ENCODE data around the gene C2CD4A. TPM values are rescaled to one million over a fixed set of nuclear protein-coding genes. Genes with fewer than 3 reads are reported as not detected.

C2CD4A gene
- total RNA-seq, 2 experiments from 2014 or later, result 0.14 to 0.27 TPM

GRCh38 chr15:62050115-62050514 is 16.7 kb upstream of the C2CD4A start:
- peaks cover 46% of the 10 kb centered on the region for H3K4me1 Mint-ChIP-seq (ENCODE audit: low read depth)
- H3K27ac Mint-ChIP-seq, result no peak overlapping the region
- H3K27me3 Mint-ChIP-seq (ENCODE audit: low read depth), result no peaks in the 10 kb centered on the region
- no peak overlapping the region for H3K4me3 Mint-ChIP-seq
- peaks cover 6% of the 10 kb centered on the region for H3K36me3 Mint-ChIP-seq (ENCODE audit: low read depth)
- CTCF ChIA-PET, result no interaction called here
- no peak for DNase-seq
- H3K9me3 Mint-ChIP-seq, result peaks cover 6% of the 10 kb centered on the region
- intact Hi-C loops (cut with micrococcal nuclease), result no loop called here

- no peak overlapping the region for H3K27ac Mint-ChIP-seq
- intact Hi-C loops (cut with micrococcal nuclease), result no loop called here
Observed at GRCh38 chr15:62051166-62051565, 15.6 kb upstream of the C2CD4A start.

GRCh38 chr15:62052713-62053112 is 14.1 kb upstream of the C2CD4A start:
- H3K27me3 Mint-ChIP-seq (ENCODE audit: low read depth), result no peaks in the 10 kb centered on the region
- CTCF ChIA-PET, result interaction anchor here (0.6 kb wide), 3 partner anchors 12 to 1622 kb away, joined by 3 to 9 read pairs (median 3); no protein-coding TSS in a partner anchor
- intact Hi-C loops (cut with micrococcal nuclease), result no loop called here
- peaks cover 8% of the 10 kb centered on the region for H3K36me3 Mint-ChIP-seq (ENCODE audit: low read depth)
- H3K4me1 Mint-ChIP-seq (ENCODE audit: low read depth), result peaks cover 41% of the 10 kb centered on the region
- H3K9me3 Mint-ChIP-seq, result peaks cover 6% of the 10 kb centered on the region
- no peak for DNase-seq
- no peak overlapping the region for H3K4me3 Mint-ChIP-seq
- H3K27ac Mint-ChIP-seq, result no peak overlapping the region

More at GRCh38 chr15:62051166-62051565, 15.6 kb upstream of the C2CD4A start:
- CTCF ChIA-PET, result interaction anchor here (0.8 kb wide), 1 partner anchor 8 kb away, joined by 7 read pairs; no protein-coding TSS in a partner anchor
- peaks cover 6% of the 10 kb centered on the region for H3K36me3 Mint-ChIP-seq (ENCODE audit: low read depth)
- H3K4me1 Mint-ChIP-seq (ENCODE audit: low read depth), result peaks cover 44% of the 10 kb centered on the region
- peaks cover 6% of the 10 kb centered on the region for H3K9me3 Mint-ChIP-seq
- no peak overlapping the region for H3K4me3 Mint-ChIP-seq
- no peak for DNase-seq
- H3K27me3 Mint-ChIP-seq (ENCODE audit: low read depth), result no peaks in the 10 kb centered on the region

- no peak overlapping the region for H3K27ac Mint-ChIP-seq
- peaks cover 6% of the 10 kb centered on the region for H3K9me3 Mint-ChIP-seq
- H3K4me3 Mint-ChIP-seq, result no peak overlapping the region
- H3K4me1 Mint-ChIP-seq (ENCODE audit: low read depth), result peaks cover 46% of the 10 kb centered on the region
- intact Hi-C loops (cut with micrococcal nuclease), result no loop called here
- no peaks in the 10 kb centered on the region for H3K27me3 Mint-ChIP-seq (ENCODE audit: low read depth)
- DNase-seq, result no peak
- H3K36me3 Mint-ChIP-seq (ENCODE audit: low read depth), result peaks cover 8% of the 10 kb centered on the region
- CTCF ChIA-PET, result interaction anchor here (0.6 kb wide), 2 partner anchors 11 to 112 kb away, joined by 3 read pairs; no protein-coding TSS in a partner anchor
Observed at GRCh38 chr15:62053439-62054085, 13.2 kb upstream of the C2CD4A start.

DNA sequence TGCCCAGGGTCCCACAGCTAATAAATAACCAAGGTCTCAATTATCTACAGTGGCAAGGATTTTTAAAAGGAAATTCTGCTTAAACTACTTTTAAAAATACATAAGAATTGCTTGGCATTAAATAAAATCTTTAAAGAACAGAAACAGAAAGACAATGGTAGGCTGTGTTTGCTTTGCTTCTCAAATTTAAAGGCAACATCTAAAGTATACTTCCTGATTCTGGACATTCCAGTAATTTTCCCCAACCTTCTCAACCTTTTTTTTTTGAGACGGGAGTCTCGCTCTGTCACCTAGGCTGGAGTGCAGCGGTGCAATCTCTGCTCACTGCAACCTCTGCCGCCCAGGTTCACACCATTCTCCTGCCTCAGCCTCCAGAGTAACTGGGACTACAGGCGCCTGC is 11.8 kb upstream of the C2CD4A start:
- Mint-ChIP-seq H3K36me3 (ENCODE audit: low read depth) (peaks cover 4% of the 10 kb centered on the region), H3K4me1 (ENCODE audit: low read depth) (peaks cover 51% of the 10 kb centered on the region), H3K27ac (no peak overlapping the region), H3K27me3 (ENCODE audit: low read depth) (no peaks in the 10 kb centered on the region), H3K9me3 (peaks cover under 1% of the 10 kb centered on the region), H3K4me3 (no peak overlapping the region)
- intact Hi-C loops (cut with micrococcal nuclease), result no loop called here
- no peak for DNase-seq
- CTCF ChIA-PET, result no interaction called here

DNA sequence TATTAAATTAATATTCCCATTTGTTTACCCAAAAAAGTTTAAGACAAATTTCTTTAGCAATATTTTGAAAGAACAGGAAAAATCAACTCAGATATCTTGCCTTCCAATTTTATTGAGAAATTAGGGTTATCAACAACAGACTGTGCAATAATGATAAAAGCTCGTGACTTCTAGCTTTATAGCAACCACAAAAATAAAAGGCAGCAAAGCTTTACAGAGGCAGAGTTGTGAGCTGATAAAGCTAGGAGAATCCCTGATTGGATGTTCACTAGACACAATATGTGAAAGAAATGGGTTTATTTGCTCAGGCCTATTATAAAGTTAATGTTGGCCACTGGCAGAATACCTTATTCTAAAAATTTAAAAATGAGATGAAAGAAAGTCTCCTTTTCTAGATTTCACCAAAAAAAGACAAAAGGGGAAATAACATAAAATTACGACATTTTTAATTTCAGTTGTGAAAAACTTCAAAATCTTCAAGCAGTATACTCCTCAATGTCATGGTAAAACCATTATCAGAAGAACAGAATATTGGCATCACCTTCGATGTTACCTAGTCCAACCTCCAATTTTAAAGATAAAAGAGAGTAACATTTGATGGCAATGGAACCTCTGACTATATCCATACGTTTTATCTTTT is 9.3 kb upstream of the C2CD4A start:
- no peak overlapping the region for H3K27ac Mint-ChIP-seq
- DNase-seq, result no peak
- peaks cover 61% of the 10 kb centered on the region for H3K4me1 Mint-ChIP-seq (ENCODE audit: low read depth)
- CTCF ChIA-PET, result interaction anchor here (1.0 kb wide), 1 partner anchor 10 kb away, joined by 3 read pairs; no protein-coding TSS in a partner anchor
- no peaks in the 10 kb centered on the region for H3K27me3 Mint-ChIP-seq (ENCODE audit: low read depth)
- intact Hi-C loops (cut with micrococcal nuclease), result no loop called here
- H3K4me3 Mint-ChIP-seq, result no peak overlapping the region
- H3K9me3 Mint-ChIP-seq, result no peaks in the 10 kb centered on the region
- peaks cover 2% of the 10 kb centered on the region for H3K36me3 Mint-ChIP-seq (ENCODE audit: low read depth)

DNA sequence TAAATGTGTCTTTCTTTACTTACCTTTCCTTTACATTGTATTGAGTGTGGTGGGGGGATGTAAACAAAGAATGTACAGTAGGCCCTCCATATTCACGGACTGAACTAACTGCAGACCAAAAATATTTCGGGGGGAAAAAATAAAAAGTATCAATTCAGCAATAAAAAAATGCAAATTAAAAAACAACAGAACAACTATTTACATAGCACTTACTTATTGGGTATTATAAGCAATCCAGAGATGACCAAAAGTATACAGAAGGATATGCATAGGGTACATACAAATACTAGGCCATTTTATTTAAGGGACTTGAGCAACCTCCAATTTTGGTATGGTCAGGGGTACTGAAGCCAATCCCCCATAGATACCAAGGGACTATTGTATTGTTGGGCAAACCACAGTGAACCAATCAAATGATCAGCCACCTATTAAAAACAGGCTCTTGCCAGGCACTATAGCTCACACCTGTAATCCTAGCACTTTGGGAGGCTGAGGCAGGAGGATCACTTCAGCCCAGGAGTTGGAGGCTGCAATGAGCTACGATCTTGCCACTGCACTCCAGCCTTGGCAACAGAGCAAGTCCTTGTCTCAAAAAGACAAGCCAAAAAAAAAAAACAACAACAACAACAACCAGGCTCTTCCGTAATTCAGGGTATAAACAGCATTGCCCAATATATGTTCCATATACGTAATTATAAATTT is 8.3 kb upstream of the C2CD4A start:
- peaks cover 59% of the 10 kb centered on the region for H3K4me1 Mint-ChIP-seq (ENCODE audit: low read depth)
- CTCF ChIA-PET, result interaction anchor here (1.2 to 3.0 kb wide), 3 partner anchors 8 to 14 kb away, joined by 4 to 9 read pairs (median 7); no protein-coding TSS in a partner anchor

GRCh38 chr15:62059108-62059815 is 7.5 kb upstream of the C2CD4A start:
- intact Hi-C loops (cut with micrococcal nuclease), result no loop called here
- CTCF ChIA-PET, result interaction anchor here (1.1 to 3.0 kb wide), 5 partner anchors 8 to 32 kb away, joined by 3 to 9 read pairs (median 6); no protein-coding TSS in a partner anchor
- no peak for DNase-seq
- peak overlapping the region; percentile 82 for H3K27ac Mint-ChIP-seq
- H3K36me3 Mint-ChIP-seq (ENCODE audit: low read depth), result peaks cover 2% of the 10 kb centered on the region
- H3K9me3 Mint-ChIP-seq, result no peaks in the 10 kb centered on the region
- peak overlapping the region; percentile 88 for H3K4me3 Mint-ChIP-seq
- H3K4me1 Mint-ChIP-seq (ENCODE audit: low read depth), result peaks cover 55% of the 10 kb centered on the region
- no peaks in the 10 kb centered on the region for H3K27me3 Mint-ChIP-seq (ENCODE audit: low read depth)

More for the DNA sequence above, 8.3 kb upstream of the C2CD4A start:
- Mint-ChIP-seq H3K4me3 (peak overlapping the region; percentile 44), H3K36me3 (ENCODE audit: low read depth) (peaks cover 2% of the 10 kb centered on the region), H3K27me3 (ENCODE audit: low read depth) (no peaks in the 10 kb centered on the region), H3K9me3 (no peaks in the 10 kb centered on the region), H3K27ac (no peak overlapping the region)
- no peak for DNase-seq
- intact Hi-C loops (cut with micrococcal nuclease), result no loop called here

DNA sequence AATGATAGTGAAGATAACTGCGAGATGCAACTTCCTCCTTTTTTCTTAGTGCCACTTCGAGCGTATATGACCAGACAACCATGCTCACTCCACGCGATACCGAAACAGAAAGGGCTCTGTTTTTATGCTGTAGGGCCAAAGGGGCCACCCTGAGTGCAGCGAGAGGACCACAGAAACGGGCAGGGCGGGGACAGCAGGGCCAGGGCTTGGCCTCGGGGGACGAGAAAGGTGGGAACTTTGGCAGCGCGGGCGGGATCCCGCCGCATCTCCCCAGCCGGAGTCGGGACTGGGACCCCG is 7.0 kb upstream of the C2CD4A start:
- no peaks in the 10 kb centered on the region for H3K9me3 Mint-ChIP-seq
- H3K4me1 Mint-ChIP-seq (ENCODE audit: low read depth), result peaks cover 52% of the 10 kb centered on the region
- CTCF ChIA-PET, result interaction anchor here (0.7 to 3.0 kb wide), 8 partner anchors 9 to 81 kb away, joined by 3 to 9 read pairs (median 4); no protein-coding TSS in a partner anchor
- peaks cover 2% of the 10 kb centered on the region for H3K36me3 Mint-ChIP-seq (ENCODE audit: low read depth)
- H3K27ac Mint-ChIP-seq, result peak overlapping the region; percentile 82
- intact Hi-C loops (cut with micrococcal nuclease), result loop anchor here (1.0 to 10.0 kb wide), 7 partner anchors 9 to 1475 kb away; no protein-coding TSS in a partner anchor
- H3K4me3 Mint-ChIP-seq, result peak overlapping the region; percentile 88
- no peaks in the 10 kb centered on the region for H3K27me3 Mint-ChIP-seq (ENCODE audit: low read depth)
- peak; percentile 69 for DNase-seq

DNA sequence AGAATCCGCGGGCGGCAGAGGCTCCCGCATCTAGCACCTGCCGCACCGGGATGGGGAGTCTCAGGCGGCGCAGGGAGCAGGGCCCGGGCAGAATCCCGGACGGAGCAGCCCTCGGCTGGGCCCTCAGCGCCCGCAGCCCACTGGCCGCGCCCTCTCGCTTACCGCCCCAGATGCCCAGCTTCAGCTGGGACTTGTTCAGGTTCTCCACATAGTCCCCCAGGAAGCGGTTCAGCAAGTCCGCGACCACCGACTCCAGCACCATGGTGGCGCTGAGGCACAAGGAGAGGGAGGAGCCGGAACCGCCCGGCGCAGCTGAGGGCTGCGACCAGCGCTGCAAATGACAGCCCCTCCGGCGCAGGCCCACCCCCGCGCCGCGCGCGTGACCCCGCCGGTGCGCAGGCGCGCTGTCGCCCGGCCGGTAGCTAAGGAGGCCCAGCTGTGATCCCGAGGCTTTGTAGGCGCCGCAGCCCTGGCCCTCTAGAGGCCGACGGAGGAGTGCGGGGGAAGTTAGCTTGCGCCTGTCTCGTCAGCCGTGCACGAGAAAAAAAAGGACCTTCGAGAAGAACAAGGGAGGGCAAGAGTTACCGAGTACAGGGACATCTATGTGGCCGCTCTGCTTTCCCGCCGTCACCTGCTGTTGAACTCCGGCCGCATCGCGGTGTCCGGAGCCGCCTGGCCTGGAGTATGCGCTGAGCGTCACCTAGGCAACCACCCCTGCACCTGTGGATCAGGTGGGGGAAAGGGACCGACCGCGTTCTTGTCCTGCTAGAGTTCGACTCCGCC is 6.5 kb upstream of the C2CD4A start, which contains the start of gene VPS13C:
VPS13C (minus strand) TSS at position 335 of the 783 bp plus-strand sequence; CDS start at position 262, 73 bp downstream.
- intact Hi-C loops (cut with micrococcal nuclease), result loop anchor here (1.0 to 10.0 kb wide), 7 partner anchors 8 to 1476 kb away; no protein-coding TSS in a partner anchor
- peaks cover 2% of the 10 kb centered on the region for H3K36me3 Mint-ChIP-seq (ENCODE audit: low read depth)
- DNase-seq, result peak; percentile 90
- H3K27me3 Mint-ChIP-seq (ENCODE audit: low read depth), result no peaks in the 10 kb centered on the region
- H3K4me1 Mint-ChIP-seq (ENCODE audit: low read depth), result peaks cover 49% of the 10 kb centered on the region
- CTCF ChIA-PET, result interaction anchor here (0.6 to 3.0 kb wide), 12 partner anchors 9 to 93 kb away, joined by 3 to 9 read pairs (median 3); no protein-coding TSS in a partner anchor
- peak within 1 kb of the TSS; percentile 88 for H3K4me3 Mint-ChIP-seq
- no peaks in the 10 kb centered on the region for H3K9me3 Mint-ChIP-seq
- H3K27ac Mint-ChIP-seq, result peak within 1 kb of the TSS; percentile 86

- CTCF ChIA-PET, result interaction anchor here (0.8 to 3.0 kb wide), 8 partner anchors 9 to 82 kb away, joined by 3 to 9 read pairs (median 4); no protein-coding TSS in a partner anchor
- Mint-ChIP-seq H3K4me1 (ENCODE audit: low read depth) (peaks cover 43% of the 10 kb centered on the region), H3K27ac (peak overlapping the region; percentile 86), H3K27me3 (ENCODE audit: low read depth) (no peaks in the 10 kb centered on the region), H3K36me3 (ENCODE audit: low read depth) (peaks cover 2% of the 10 kb centered on the region), H3K4me3 (peak overlapping the region; percentile 88), H3K9me3 (no peaks in the 10 kb centered on the region)
- peak; percentile 53 for DNase-seq
- intact Hi-C loops (cut with micrococcal nuclease), result loop anchor here (1.0 to 10.0 kb wide), 7 partner anchors 7 to 1476 kb away; no protein-coding TSS in a partner anchor
Observed at GRCh38 chr15:62060896-62061280, 5.9 kb upstream of the C2CD4A start.

Measured in activated naive CD4-positive, alpha-beta T cell treated with anti-CD3 and anti-CD28 coated beads for 36 hours (primary cell).